Gastrocnemius medialis (tissue), 4 donors: Measurements from ENCODE around the gene FBXL16. TPM values are rescaled to one million over a fixed set of nuclear protein-coding genes. Genes with fewer than 3 reads are reported as not detected.

Experiments used
- ATAC-seq, 2 donors: fragments of 150-250 bp; one replicate each; pipeline ENCODE4 v1.9.1; 2016
- DNase-seq, 2 donors: peaks; one replicate each; pipeline ENCODE4 v3.0.0-alpha.2; 2019
- H3K27ac ChIP-seq, 4 donors: fragments of 200-600 bp; sonication (generic); 1 replicate in 1 of 4; 2 replicates in 3 of 4; pipeline ENCODE4 v1.5.1; 2016 to 2018; ENCODE audit warnings: mild to moderate bottlenecking in 2 of 4, moderate library complexity in 1 of 4
- H3K27me3 ChIP-seq, 3 donors: fragments of 200-600 bp; sonication (generic) in 2 of 3; 1 replicate in 1 of 3; 2 replicates in 2 of 3; pipeline versions ENCODE4 v1.5.1 to v1.6.0; 2016 to 2019; ENCODE audit warnings: mild to moderate bottlenecking in 1 of 3, moderate library complexity in 1 of 3
- H3K36me3 ChIP-seq, 2 donors: fragments of 200-600 bp; sonication (generic) in 1 of 2; one replicate each; pipeline ENCODE4 v1.5.1; 2017 to 2018
- H3K4me1 ChIP-seq, 2 donors: fragments of 200-600 bp; sonication (generic) in 1 of 2; one replicate each; pipeline ENCODE4 v1.5.1; 2016 to 2017; ENCODE audit warnings: mild to moderate bottlenecking in 2 of 2
- H3K4me3 ChIP-seq, 4 donors: fragments of 200-600 bp; sonication (generic) in 3 of 4; 1 replicate in 1 of 4; 2 replicates in 3 of 4; pipeline ENCODE4 v1.5.1; 2016 to 2019; ENCODE audit warnings: mild to moderate bottlenecking in 2 of 4
- H3K9me3 ChIP-seq, 3 donors: fragments of 200-600 bp; sonication (generic) in 2 of 3; 1 replicate in 1 of 3; 2 replicates in 2 of 3; pipeline ENCODE4 v1.5.1; 2016 to 2019
- POLR2A ChIP-seq, 2 donors: fragments of 450-650 bp; IDR thresholded peaks; one replicate each; pipeline ENCODE4 v1.6.1; 2017; ENCODE audit warnings: antibody characterized with exemption in 2 of 2, mild to moderate bottlenecking in 2 of 2, moderate library complexity in 2 of 2
- in situ Hi-C, 4 donors: fragments of 200-750 bp; cut with MboI; loops; one replicate each; pipeline versions ENCODE4 v1.15.0 to v1.8.0; 2017; ENCODE audit warnings: low sequenced_read_pairs in 4 of 4
- intact Hi-C: fragments of 100-400 bp; cut with DNase I; formaldehyde crosslinking; loops from one replicate; pipeline ENCODE4 v1.15.1; 2023; ENCODE audit warnings: low total_unique reads
- total RNA-seq, 4 donors: library from RNA; depleted of rRNA; stranded (reverse); fragments of >200 nt; gene quantifications; one replicate each; pipeline versions ENCODE4 v1.1.0 to v1.2.3, GENCODE V29; 2016
- TF ChIP-seq, protein P1 (sequence below), 5 experiments: fragments of 450-650 bp in 3 of 5; fragments of 200-600 bp in 2 of 5; sonication (generic) in 2 of 5; IDR thresholded peaks in 4 of 5; conservative IDR thresholded peaks in 1 of 5; 1 replicate in 4 of 5; 2 replicates in 1 of 5; pipeline ENCODE4 v1.5.1; 2016 to 2019; ENCODE audit warnings: antibody characterized with exemption in 5 of 5, mild to moderate bottlenecking in 3 of 5, moderate library complexity in 3 of 5

The FBXL16 gene
- total RNA-seq, 4 donors from 2014 or later: not detected

DNA sequence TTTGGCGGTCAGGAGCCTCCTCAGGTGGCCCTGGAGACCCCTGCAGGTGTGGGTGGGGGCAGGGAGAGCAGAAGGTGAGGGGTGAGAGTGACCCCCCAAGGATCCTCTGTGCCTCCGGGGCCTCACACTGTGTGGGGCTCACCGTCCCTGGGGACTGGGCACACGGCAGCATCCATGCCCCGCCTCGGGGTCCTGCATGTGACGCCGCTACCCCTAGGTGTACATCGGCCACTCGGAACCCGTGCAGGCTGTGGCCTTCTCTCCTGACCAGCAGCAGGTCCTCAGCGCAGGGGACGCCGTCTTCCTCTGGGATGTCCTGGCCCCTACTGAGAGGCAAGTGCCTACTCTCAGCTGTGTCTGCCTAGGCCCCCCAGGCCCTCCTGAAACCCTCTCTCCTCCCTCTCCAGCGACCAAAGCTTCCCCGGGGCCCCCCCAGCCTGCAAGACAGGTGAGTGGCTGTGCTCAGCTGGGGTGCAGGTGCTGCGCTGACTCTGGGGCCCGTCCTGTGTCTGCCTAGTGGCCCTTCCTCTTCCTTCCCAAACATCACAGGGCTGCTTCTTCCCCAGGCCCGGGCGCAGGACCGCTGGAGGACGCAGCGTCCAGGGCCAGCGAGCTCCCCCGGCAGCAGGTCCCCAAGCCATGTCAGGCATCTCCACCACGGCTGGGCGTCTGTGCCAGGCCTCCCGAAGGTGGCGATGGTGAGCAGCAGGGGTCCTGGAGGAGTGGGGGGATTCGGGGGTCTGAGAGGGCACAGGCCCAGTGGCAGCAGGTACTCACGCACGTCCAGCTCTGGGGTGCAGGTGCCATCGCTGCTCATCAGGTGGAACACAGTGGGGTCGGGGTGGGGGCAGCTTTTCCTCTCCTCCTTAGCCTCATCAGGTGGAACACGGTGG, 46.7 kb downstream of the FBXL16 start:
- ATAC-seq (no peak), DNase-seq (no peak)
- no peaks in the 10 kb centered on the region for H3K36me3 ChIP-seq
- intact Hi-C loops (no loop called here), in situ Hi-C loops (no loop called here)
- no peak overlapping the region for H3K4me3 ChIP-seq
- H3K9me3 ChIP-seq: no peaks in the 10 kb centered on the region
- no peaks in the 10 kb centered on the region for H3K27me3 ChIP-seq
- peaks cover 0 to 10% of the 10 kb centered on the region in 2 donors for H3K4me1 ChIP-seq
- H3K27ac ChIP-seq: no peak overlapping the region
- TF ChIP-seq, protein P1, sequence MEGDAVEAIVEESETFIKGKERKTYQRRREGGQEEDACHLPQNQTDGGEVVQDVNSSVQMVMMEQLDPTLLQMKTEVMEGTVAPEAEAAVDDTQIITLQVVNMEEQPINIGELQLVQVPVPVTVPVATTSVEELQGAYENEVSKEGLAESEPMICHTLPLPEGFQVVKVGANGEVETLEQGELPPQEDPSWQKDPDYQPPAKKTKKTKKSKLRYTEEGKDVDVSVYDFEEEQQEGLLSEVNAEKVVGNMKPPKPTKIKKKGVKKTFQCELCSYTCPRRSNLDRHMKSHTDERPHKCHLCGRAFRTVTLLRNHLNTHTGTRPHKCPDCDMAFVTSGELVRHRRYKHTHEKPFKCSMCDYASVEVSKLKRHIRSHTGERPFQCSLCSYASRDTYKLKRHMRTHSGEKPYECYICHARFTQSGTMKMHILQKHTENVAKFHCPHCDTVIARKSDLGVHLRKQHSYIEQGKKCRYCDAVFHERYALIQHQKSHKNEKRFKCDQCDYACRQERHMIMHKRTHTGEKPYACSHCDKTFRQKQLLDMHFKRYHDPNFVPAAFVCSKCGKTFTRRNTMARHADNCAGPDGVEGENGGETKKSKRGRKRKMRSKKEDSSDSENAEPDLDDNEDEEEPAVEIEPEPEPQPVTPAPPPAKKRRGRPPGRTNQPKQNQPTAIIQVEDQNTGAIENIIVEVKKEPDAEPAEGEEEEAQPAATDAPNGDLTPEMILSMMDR (IDR thresholded peaks at IDR 0.05 in 4 of 5, conservative IDR thresholded peaks at IDR 0.05 in 1 of 5): no peak
- no peak for TF ChIP-seq POLR2A (IDR thresholded peaks at IDR 0.05)

DNA sequence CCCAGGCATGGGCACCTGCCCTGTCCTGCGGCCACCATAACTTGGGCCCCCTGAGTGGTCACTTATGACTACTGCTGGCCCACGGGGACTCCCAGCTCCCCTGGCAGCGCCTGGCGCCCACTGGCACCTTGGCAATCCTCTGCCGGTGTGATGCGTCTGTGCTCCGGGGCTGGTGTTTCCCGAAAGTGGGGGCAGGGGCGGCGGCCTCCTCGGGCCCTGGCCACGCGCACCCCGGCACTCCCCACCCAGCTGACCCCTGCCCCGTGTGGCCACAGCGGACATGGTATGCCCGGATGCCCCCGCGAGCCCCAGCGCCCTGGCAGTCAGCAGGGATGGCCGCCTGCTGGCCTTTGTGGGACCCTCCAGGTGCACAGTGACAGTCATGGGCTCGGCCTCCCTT, 48.1 kb downstream of the FBXL16 start:
- H3K27ac ChIP-seq: no peak overlapping the region
- in situ Hi-C loops: no loop called here
- intact Hi-C loops: no loop called here
- no peaks in the 10 kb centered on the region for H3K36me3 ChIP-seq
- H3K9me3 ChIP-seq: no peaks in the 10 kb centered on the region
- H3K27me3 ChIP-seq: no peaks in the 10 kb centered on the region
- no peak overlapping the region for H3K4me3 ChIP-seq
- no peak for ATAC-seq
- no peak for DNase-seq
- no peak for TF ChIP-seq POLR2A (IDR thresholded peaks at IDR 0.05)
- TF ChIP-seq, protein P1 (IDR thresholded peaks at IDR 0.05 in 4 of 5, conservative IDR thresholded peaks at IDR 0.05 in 1 of 5): no peak
- peaks cover 0 to 10% of the 10 kb centered on the region in 2 donors for H3K4me1 ChIP-seq

DNA sequence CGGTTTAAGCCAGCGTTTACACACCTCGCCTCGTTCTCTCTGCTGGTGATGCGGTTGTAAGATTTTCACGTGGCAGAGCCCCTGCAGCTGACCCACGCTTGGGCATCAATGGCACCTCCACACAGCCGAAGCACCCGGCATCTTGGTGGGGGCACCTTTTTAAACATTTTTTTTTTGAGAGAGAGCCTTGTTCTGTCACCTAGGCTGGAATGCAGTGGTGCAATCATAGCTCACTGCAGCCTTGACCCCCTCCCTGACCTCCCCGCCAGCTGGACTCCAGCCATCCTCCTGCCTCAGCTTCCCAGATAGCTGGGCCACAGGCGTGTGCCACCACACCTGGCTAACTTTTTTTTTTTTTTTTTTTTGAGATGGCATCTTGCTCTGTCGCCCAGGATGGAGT, 51.6 kb downstream of the FBXL16 start:
- TF ChIP-seq, protein P1 (IDR thresholded peaks at IDR 0.05 in 4 of 5, conservative IDR thresholded peaks at IDR 0.05 in 1 of 5): no peak
- no peak for TF ChIP-seq POLR2A (IDR thresholded peaks at IDR 0.05)
- in situ Hi-C loops: no loop called here

DNA sequence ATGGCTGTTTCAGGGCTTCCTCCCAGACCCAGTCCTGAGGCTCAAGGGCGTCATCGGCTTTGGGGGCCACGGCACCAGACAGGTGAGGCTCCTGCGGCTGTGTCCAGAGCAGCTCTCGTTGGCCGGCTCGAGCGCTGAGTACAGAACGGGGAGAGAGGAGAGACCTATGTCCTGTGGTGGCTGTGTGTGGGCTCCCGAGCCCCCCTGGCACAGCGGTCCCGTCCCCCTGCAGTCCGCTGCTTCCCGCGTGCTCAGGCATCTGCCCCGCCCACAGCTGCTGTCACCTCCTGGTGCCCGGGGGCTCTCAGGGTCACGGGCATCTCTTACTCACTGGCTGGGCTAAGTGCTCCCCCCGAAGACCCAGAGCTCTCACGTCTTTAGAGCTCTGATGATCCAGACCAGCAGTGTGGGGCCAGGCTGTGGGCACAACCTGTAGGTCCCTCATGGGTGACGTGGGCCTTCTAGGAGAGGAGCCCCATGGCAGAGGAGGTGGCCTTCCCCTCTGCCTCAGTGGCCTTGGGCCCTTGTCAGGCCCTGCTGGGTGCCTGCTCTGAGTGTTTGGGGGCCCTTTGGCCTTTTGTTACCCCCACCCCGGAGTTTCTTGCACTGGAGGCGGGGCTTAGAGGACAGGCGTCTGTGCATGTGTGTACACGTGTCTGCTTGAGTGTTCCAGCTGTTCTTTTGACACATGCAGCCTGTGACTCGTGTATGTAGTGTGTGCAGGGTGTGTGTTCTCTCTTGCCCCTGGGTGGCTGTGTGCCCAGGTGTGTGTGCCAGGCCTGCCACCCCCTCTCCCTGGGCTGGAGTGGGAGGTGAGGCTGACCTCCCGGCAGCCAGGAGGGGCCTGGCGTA, 52.9 kb downstream of the FBXL16 start:
- Histone ChIP-seq H3K27ac (no peak overlapping the region), H3K4me1 (peaks cover 13 to 19% of the 10 kb centered on the region in 2 donors), H3K27me3 (no peaks in the 10 kb centered on the region), H3K9me3 (no peaks in the 10 kb centered on the region), H3K4me3 (no peak overlapping the region), H3K36me3 (no peaks in the 10 kb centered on the region)
- intact Hi-C loops (no loop called here), in situ Hi-C loops (no loop called here)
- ATAC-seq (no peak), DNase-seq (no peak)
- no peak for TF ChIP-seq POLR2A (IDR thresholded peaks at IDR 0.05)
- TF ChIP-seq, protein P1 (IDR thresholded peaks at IDR 0.05 in 4 of 5, conservative IDR thresholded peaks at IDR 0.05 in 1 of 5): no peak

More for the DNA sequence above, 51.6 kb downstream of the FBXL16 start:
- no peak for ATAC-seq
- Histone ChIP-seq H3K27me3 (no peaks in the 10 kb centered on the region), H3K4me1 (peaks cover 5 to 8% of the 10 kb centered on the region in 2 donors), H3K9me3 (no peaks in the 10 kb centered on the region), H3K4me3 (no peak overlapping the region), H3K36me3 (no peaks in the 10 kb centered on the region), H3K27ac (no peak overlapping the region)
- DNase-seq: no peak
- intact Hi-C loops: no loop called here
